KOPT-K1 (cell line): ENCODE results near the gene LRRC3C.
A peak's percentile ranks its signal among the peaks of the same experiment; 100 is the strongest.

Source experiments
- H3K27ac ChIP-seq: fragments of 200-600 bp; sonication (generic); 2 replicates; pipeline ENCODE4 v1.5.1; 2016; ENCODE audit warnings: antibody characterized with exemption, mild to moderate bottlenecking, low read depth, low read length; ENCODE audit not compliant: poor library complexity, severe bottlenecking
- H3K36me3 ChIP-seq: fragments of 200-600 bp; sonication (generic); 2 replicates; pipeline ENCODE4 v1.5.1; 2017; ENCODE audit warnings: antibody characterized with exemption, mild to moderate bottlenecking, low read length, moderate library complexity; ENCODE audit not compliant: insufficient read depth
- H3K9me3 ChIP-seq: fragments of 200-600 bp; sonication (generic); 2 replicates; pipeline ENCODE4 v1.5.1; 2017; ENCODE audit warnings: antibody characterized with exemption, low read length, mild to moderate bottlenecking; ENCODE audit not compliant: insufficient read depth, poor library complexity, severe bottlenecking

Gene LRRC3C

GRCh38 chr17:39919087-39919683 is 8.3 kb upstream of the LRRC3C start:
- Histone ChIP-seq H3K9me3 (no peaks in the 10 kb centered on the region), H3K36me3 (peaks cover 83% of the 10 kb centered on the region), H3K27ac (no peak overlapping the region)

- Histone ChIP-seq H3K27ac (peak overlapping the region; percentile 99), H3K36me3 (peaks cover 92% of the 10 kb centered on the region), H3K9me3 (no peaks in the 10 kb centered on the region)
Measured at GRCh38 chr17:39920218-39921210, 7.0 kb upstream of the LRRC3C start.

- Histone ChIP-seq H3K27ac (peak overlapping the region; percentile 99), H3K9me3 (no peaks in the 10 kb centered on the region), H3K36me3 (peaks cover 87% of the 10 kb centered on the region)
Measured at GRCh38 chr17:39921323-39921722, 6.2 kb upstream of the LRRC3C start.

GRCh38 chr17:39922006-39922405 is 5.5 kb upstream of the LRRC3C start:
- Histone ChIP-seq H3K9me3 (no peaks in the 10 kb centered on the region), H3K36me3 (peaks cover 80% of the 10 kb centered on the region), H3K27ac (peak overlapping the region; percentile 99)

- H3K36me3 ChIP-seq = peaks cover 73% of the 10 kb centered on the region
- no peaks in the 10 kb centered on the region for H3K9me3 ChIP-seq
- H3K27ac ChIP-seq = peak overlapping the region; percentile 99
Measured at GRCh38 chr17:39923230-39923629, 4.3 kb upstream of the LRRC3C start.

- Histone ChIP-seq H3K27ac (peak overlapping the region; percentile 99), H3K36me3 (peaks cover 65% of the 10 kb centered on the region), H3K9me3 (no peaks in the 10 kb centered on the region)
Measured at GRCh38 chr17:39923836-39924690, 3.5 kb upstream of the LRRC3C start.

GRCh38 chr17:39924691-39925055 is 2.9 kb upstream of the LRRC3C start:
- H3K36me3 ChIP-seq = peaks cover 59% of the 10 kb centered on the region
- H3K27ac ChIP-seq = peak overlapping the region; percentile 99
- no peaks in the 10 kb centered on the region for H3K9me3 ChIP-seq

- Histone ChIP-seq H3K36me3 (peaks cover 51% of the 10 kb centered on the region), H3K9me3 (no peaks in the 10 kb centered on the region), H3K27ac (peak overlapping the region; percentile 99)
Measured at GRCh38 chr17:39925282-39926134, 2.0 kb upstream of the LRRC3C start.

GRCh38 chr17:39926135-39926587 is 1.4 kb upstream of the LRRC3C start:
- peaks cover 45% of the 10 kb centered on the region for H3K36me3 ChIP-seq
- no peaks in the 10 kb centered on the region for H3K9me3 ChIP-seq
- peak overlapping the region; percentile 99 for H3K27ac ChIP-seq

- H3K36me3 ChIP-seq = peaks cover 40% of the 10 kb centered on the region
- H3K9me3 ChIP-seq = no peaks in the 10 kb centered on the region
- peak overlapping the region; percentile 99 for H3K27ac ChIP-seq
Measured at GRCh38 chr17:39926588-39927100, 888 bp upstream of the LRRC3C start.

- peak overlapping the region; percentile 99 for H3K27ac ChIP-seq
- peaks cover 25% of the 10 kb centered on the region for H3K36me3 ChIP-seq
- no peaks in the 10 kb centered on the region for H3K9me3 ChIP-seq
Measured at GRCh38 chr17:39927929-39928857, 661 bp downstream of the LRRC3C start.

- Histone ChIP-seq H3K36me3 (peaks cover 16% of the 10 kb centered on the region), H3K27ac (peak overlapping the region; percentile 99), H3K9me3 (no peaks in the 10 kb centered on the region)
Measured at GRCh38 chr17:39928858-39929645, 1.5 kb downstream of the LRRC3C start.
